Fibroblast of the aortic adventitia (primary cell): Measurements from ENCODE around the gene NUMA1. TPM values are rescaled to one million over a fixed set of nuclear protein-coding genes. Genes with fewer than 3 reads are reported as not detected.

Experiments
- DNase-seq: peaks from one replicate; pipeline ENCODE4 v3.0.0-alpha.2; 2010; ENCODE audit warnings: low read depth
- H3K4me3 ChIP-seq: 2 replicates; pipeline ENCODE4 v1.5.1; 2011; ENCODE audit warnings: low read depth, mild to moderate bottlenecking, control low read depth, low read length, moderate library complexity
- total RNA-seq: library from RNA; depleted of rRNA; stranded (reverse); fragments of >200 nt; gene quantifications from 2 replicates; pipeline ENCODE4 v1.2.3, GENCODE V29; 2012; ENCODE audit warnings: low replicate concordance
- TF ChIP-seq, protein P1 (sequence below): IDR thresholded peaks from 2 replicates; pipeline ENCODE4 v1.5.1; 2011; ENCODE audit warnings: mild to moderate bottlenecking, low read length, control low read depth, inconsistent platforms; ENCODE audit not compliant: insufficient read depth

NUMA1 gene
- total RNA-seq, 1 donor = 134 TPM

DNA sequence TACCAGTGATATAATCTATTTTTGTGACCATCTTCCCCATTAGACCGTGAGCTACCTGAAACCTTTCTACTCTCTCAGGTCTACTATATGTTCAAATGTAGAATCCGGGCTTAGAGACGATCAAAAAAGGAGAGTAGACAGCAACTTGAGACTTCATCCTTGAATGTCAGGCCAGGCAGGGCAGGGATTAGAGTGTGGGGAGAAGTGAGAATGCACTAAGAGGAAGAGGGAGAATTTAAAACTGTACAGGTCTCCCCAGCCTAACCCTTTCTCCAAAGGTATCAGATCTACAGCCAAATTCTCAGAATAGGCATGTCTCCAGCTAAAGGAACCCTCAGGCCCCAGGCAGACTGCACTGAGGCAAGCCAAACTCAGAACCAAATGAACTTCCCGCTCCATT is 21.8 kb upstream of the NUMA1 start:
- TF ChIP-seq, protein P1, sequence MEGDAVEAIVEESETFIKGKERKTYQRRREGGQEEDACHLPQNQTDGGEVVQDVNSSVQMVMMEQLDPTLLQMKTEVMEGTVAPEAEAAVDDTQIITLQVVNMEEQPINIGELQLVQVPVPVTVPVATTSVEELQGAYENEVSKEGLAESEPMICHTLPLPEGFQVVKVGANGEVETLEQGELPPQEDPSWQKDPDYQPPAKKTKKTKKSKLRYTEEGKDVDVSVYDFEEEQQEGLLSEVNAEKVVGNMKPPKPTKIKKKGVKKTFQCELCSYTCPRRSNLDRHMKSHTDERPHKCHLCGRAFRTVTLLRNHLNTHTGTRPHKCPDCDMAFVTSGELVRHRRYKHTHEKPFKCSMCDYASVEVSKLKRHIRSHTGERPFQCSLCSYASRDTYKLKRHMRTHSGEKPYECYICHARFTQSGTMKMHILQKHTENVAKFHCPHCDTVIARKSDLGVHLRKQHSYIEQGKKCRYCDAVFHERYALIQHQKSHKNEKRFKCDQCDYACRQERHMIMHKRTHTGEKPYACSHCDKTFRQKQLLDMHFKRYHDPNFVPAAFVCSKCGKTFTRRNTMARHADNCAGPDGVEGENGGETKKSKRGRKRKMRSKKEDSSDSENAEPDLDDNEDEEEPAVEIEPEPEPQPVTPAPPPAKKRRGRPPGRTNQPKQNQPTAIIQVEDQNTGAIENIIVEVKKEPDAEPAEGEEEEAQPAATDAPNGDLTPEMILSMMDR = no peak
- H3K4me3 ChIP-seq = peak overlapping the region; percentile 79
- peak; percentile 16 for DNase-seq

GRCh38 chr11:72100462-72100861 is 20.1 kb upstream of the NUMA1 start:
- no peak overlapping the region for H3K4me3 ChIP-seq
- peak; percentile 11 for DNase-seq
- TF ChIP-seq, protein P1 = no peak

DNA sequence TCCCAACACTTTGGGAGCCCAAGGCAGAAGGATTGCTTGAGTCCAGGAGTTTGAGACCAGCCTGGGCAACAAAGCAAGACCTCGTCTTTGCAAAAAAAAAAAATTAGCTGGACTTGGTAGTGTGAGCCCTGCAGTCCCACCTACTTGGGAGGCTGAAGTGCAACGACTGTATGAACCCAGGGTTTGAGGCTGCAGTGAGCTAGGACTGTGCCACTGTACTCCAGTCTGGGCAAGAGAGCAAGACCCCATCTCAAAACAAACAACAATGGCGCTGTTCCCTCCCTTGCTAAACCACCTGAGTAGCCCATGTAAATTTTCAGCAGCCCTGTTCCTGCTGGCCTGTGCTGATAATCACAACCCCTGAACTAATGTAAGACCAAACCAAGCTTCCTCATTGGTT is 19.7 kb upstream of the NUMA1 start:
- DNase-seq = no peak
- no peak overlapping the region for H3K4me3 ChIP-seq
- TF ChIP-seq, protein P1 = no peak

GRCh38 chr11:72098741-72099140 is 18.4 kb upstream of the NUMA1 start:
- H3K4me3 ChIP-seq = no peak overlapping the region
- TF ChIP-seq, protein P1 = no peak
- no peak for DNase-seq

GRCh38 chr11:72091292-72091691 is 10.9 kb upstream of the NUMA1 start:
- DNase-seq = peak; percentile 70
- H3K4me3 ChIP-seq = no peak overlapping the region
- TF ChIP-seq, protein P1 = peak; percentile 86

- DNase-seq = no peak
- TF ChIP-seq, protein P1 = no peak
- no peak overlapping the region for H3K4me3 ChIP-seq
Observed at GRCh38 chr11:72088076-72088808, 7.9 kb upstream of the NUMA1 start.
